Activated CD4-positive, CD25-positive, alpha-beta regulatory T cell (primary cell): ENCODE data around the gene GARNL3.

Experiments
- DNase-seq, 4 experiments: peaks; one replicate each; lab custom pipeline; 2025; lab: John Stamatoyannopoulos, UW

GARNL3 gene

DNA sequence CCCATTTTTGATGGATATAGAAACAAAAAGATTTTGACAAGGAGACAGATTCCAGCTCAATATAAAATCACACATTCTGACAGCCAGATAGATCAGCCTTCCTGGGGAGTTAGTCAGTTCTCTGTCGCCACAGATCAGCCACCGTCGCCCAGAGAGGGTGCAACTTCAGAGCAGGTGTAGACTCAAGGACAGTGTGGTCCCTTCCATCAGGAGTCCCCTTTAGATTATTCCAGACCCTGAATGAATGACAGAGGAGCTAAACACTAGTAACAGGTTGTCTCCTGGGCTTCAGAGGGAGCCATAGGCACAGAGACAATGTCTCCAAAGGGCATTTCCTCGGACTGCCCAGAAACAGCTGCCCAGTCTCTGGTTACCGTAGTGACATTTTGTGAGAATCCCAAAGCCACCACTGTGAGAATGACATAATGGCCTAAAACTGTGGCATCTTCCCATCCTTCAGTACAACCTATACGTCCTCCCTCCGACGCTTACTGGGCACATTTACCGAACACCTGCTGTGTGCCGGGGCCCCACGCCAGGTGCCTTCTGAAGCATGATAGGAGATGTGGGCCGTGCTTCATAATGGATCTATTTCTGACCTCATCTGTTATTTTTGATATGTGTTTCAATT is 85.0 kb downstream of the GARNL3 start:
- no peak for DNase-seq

DNA sequence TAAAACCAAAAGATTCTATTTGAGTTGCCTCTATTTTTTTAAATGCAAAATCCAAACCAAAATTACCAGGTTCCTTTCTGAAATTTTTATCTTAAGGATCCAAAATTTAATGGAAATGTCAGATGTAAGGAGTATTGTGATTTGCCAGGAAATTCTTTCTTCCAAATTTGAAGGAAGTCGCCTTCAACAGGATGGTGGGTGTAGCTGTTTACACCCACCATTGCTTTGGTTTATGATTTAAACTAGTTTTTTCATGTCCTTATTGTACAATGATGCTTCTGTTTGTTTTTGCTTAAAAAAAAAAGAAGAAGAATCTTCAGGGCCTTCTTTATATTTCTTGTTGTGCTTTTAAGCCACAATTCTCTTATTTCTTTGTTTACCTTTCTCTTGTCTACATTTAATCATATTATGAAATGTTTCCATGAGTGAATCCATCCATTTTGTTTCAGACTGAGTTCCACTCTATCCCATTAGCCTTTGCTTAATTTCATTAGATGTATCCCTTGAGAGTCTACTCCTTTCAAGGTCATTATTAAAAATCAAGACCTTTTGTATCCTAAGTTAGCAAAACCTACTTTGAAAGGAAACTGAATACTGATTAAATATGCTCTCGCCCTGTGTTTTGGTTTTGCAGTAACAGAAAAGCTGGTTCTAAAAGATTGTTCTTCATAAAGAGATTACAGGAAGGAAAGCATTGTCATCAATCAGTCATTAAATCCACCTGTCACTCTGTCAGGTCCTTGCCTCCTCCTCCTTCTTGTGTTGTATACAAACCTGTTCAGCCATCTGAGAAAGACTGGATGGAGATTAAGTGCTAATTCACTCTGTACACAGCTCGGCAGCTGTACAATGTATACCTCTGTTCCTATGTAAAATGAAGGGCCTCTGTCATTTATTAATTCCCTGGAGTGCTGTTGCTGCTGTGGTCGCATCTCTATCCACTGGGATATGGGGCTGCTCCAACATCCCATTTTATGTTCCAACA is 86.9 kb downstream of the GARNL3 start:
- DNase-seq, result no peak

DNA sequence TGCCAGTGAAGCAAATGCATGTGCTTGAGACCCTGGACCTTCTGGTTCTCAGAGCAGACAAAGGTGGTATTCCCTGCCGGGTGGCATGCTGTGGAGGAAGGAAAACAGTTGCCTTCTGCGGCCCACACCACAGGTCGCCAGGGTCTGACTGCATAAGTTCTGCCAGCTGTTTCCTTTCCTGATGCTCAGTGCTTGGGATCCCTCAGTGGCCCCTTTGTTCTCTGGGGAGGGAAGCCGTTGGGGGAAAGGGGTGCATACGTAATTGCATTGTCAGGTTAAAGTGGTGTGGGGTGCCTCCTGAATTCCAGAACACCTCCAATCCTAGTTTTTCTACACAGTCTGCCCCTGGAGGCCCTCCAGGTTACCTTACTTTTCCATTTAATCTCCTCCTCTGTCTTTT is 89.3 kb downstream of the GARNL3 start:
- DNase-seq, result no peak

DNA sequence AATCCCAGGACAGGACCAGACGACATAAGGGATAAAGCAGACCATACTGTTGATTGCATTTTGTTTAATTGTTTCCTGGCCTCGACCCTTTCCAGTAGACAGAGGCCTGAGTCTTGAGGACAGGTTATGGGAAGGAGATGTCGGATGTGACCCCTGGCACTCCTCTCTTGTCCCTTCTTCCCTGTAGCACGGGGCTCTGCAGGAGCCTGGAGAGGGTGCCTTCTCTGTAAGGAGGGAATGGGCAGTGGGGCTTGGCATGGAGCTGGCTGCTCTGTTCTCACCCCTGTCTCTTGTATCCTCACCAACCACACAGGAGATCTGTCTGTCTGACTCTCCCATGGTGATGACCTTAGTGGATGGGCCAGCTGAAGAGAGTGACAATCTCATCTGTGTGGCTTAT is 92.3 kb downstream of the GARNL3 start:
- no peak for DNase-seq

DNA sequence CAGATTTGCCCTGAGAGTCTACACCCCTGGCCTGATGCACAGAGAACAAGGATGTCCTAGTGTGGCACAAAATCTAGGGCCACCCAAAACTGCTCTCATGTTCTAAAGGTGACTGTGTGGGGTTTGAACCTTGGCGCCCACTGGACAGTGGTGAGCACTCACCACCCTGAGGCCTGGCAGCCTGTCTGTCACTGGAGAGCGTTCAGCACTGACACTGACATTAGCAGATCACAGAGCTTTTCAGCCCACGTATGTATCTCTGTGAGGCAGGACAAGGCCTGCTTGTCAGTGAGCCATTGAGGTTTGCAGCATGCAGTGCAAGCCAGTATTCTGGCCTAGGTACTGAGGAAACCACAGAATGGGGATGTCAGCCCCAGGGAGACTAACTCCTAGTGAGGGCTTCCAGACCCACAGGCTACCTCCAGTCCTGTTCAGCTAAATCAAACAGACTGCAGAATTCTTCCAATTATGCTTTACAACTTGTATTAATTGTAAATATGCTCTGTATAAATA is 93.5 kb downstream of the GARNL3 start:
- DNase-seq, result no peak

DNA sequence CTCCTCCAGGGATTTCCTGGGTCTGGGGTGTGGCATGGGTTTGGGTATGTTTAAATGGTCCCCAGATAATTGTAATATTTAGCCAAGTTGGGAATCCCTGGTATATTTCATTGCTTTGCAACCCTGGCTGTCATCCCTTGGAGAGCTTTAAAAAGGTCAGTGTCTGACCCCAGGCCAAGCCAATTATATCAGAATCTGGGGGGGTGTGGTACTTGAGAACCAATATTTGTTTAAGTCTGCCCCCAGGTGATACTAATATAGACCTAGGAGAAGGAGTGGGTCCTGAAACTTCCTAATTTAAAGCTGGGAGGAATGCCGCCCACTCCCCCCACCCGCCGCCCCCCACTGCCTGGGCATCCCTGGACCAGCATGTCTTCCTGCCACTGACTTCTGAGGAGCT is 94.2 kb downstream of the GARNL3 start:
- DNase-seq, result no peak

DNA sequence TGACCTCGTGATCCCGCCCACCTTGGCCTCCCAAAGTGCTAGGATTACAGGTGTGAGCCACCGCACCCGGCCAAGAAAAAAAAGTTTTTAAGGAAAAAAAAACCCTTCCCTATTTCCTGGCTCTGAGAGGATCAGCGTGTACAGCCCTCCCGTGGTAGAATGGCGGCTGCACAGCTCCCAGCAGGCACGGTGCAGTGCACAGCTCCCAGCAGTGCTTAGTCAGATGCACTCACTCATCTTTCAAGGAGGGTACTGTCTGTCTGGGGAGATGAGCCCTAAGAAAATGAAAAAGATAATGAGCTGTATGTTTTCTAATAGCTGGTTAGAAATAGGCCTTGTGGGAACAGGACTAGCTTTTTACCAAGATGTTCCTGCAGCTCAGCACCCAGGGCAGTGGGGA is 95.7 kb downstream of the GARNL3 start:
- DNase-seq, result no peak

DNA sequence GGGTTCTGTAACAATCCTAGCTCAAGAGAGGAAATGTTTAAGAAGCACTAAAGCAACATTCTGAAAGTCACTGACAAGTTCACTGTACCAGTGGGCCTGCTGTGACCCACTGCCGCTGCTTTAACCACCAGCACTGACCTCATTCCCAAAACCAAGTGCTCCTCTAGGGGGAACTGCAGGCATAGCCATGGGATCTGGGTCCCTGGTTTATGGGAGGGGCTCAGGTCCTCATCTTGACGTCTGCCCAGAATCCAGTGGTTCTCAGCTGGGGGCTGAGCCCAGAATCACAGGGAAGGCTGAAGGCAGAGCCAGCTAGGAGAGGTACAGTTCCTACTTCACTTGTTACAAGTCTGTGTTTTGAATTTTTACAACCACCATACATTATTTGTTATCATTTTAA is 96.3 kb downstream of the GARNL3 start:
- no peak for DNase-seq

DNA sequence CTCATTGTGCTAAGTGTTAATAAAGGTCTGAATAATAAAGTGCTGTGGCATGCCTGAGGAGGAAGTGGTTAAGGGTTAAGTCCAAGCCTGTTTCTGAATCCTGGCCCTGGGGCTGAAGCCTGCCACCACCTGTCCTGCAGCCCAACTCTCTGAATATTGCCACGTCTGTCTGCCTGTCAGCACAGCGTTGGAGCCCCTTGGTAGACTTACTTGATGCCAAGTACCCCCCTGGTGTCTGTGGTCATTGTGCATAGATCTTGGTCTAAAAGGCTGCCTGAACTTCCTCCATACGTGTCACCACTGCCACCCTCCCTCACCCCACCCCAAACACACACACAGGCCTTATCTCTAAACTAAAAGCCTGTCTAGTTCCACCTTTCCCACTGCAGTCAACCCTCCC is 97.0 kb downstream of the GARNL3 start:
- DNase-seq, result no peak

DNA sequence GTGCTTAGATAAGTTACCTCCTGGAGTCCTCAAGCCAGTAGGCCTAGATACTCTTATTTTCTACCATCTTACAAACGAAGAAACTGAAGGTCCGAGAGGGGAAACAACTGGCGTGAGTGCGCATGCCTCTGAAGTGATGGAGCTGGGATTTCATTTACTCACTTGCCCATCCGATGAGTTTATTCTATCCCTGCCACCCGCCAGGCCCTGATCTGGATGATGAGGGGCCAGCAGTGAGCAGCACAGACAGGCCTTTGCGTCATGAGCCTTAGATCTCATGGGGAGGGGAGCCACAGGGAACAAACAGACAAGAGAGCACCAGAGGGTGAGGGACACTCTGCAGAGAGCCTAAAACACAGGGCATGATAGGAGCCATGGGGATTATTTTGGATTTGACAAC is 98.3 kb downstream of the GARNL3 start:
- no peak for DNase-seq

DNA sequence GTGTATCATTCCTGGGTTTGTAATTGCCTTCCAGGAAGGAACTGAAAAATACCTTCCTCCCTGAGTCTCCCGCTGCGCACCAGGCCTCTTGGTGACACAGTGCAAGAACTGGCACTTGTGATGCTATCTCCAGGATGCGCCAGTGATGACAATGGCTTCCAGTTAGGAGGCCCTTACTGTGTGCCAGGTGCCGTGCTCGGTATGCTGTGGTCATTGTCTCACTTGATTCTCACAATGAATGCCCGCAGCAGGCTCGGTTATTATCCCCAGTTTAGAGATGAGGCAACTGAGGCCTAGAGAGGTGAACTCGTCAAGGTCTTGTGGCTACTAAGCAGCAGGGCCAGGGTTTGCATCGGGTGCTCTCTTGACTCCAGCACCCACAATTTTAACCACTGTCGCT is 100.9 kb downstream of the GARNL3 start:
- no peak for DNase-seq

DNA sequence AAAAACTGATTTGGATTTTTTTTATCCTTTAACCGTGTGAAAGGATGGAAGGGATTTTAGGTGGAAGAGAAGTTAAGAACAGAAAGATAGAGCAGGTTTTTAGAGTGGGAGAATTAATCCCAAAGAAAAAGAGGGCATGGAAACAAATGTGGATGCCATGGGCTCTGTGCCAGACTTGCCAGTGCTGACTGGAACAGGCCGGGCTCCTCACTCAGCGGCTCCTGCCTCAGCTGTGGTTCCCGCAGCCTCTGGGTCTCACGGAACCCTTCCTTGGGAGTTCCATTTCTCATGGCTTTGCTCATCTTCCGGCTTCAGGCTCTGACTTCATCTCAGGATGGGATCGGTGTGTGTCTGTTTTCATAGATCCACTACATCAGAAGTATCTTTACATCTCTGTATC is 102.0 kb downstream of the GARNL3 start:
- DNase-seq, result no peak

DNA sequence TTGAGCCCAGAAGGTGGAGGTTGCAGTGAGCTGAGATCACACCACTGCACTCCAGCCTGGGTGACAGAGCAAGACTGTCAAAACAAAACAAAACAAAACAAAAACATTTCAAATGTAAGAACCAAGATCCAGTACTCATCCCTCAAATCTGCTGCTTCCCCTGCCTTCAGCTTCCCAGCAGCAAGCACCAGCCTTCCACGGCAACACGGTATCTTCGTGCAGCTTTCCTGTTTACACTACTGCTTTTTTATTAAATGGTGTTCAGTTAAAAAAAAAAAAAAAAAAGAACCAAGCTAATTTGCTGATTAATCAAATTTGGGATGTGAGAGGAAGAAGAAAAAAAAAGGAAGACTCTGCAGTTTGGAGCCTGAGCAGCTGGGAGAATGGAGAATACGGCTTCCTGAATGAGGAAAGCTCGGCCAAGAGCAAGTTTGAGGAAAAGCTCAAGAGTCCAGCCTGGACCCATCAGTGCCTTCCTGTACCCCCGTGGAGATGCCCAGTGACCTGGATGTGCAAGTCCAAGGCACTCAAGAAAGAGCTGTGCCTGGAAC is 104.4 kb downstream of the GARNL3 start:
- DNase-seq, result no peak

DNA sequence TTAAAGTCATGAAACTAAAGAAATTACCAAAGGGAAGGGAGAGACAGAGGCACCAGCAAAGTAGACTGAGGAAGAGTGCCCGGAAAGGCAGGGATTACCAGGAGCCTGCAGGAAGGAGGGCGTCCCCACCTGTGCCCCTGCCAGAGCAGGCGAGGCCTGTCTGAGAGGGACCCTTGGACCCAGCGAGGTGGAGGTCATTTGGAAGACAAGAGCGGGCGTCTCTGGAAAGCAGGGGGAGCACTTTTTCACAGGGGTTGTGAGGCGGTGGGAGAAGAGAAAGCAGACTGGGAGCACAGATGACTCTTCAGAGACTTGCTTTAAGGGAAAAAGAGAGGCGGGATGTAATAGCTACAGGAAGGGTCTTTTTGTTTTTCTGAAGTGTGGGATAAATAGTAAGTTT is 104.9 kb downstream of the GARNL3 start:
- DNase-seq, result no peak

DNA sequence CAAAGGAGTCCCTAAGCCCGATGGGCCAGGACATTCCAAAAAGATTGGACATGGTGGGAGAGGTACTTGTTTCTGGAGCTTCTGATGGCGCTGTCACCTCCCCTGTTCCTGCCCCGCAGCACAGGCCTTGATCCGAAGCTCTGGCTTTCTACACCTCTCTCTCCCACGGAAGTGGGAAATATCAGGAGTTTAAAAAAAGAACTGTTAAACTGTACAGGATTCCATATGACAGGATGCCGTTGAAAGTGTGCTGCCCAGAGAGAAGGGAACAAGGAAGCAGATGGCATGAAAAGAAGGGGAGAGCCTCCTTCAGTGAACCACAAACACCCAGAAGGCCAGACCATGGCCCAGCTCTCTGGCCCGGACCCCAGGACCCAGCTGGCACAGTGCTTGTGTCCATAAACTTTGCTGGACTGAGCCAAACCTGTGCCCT is 105.6 kb downstream of the GARNL3 start:
- no peak for DNase-seq

DNA sequence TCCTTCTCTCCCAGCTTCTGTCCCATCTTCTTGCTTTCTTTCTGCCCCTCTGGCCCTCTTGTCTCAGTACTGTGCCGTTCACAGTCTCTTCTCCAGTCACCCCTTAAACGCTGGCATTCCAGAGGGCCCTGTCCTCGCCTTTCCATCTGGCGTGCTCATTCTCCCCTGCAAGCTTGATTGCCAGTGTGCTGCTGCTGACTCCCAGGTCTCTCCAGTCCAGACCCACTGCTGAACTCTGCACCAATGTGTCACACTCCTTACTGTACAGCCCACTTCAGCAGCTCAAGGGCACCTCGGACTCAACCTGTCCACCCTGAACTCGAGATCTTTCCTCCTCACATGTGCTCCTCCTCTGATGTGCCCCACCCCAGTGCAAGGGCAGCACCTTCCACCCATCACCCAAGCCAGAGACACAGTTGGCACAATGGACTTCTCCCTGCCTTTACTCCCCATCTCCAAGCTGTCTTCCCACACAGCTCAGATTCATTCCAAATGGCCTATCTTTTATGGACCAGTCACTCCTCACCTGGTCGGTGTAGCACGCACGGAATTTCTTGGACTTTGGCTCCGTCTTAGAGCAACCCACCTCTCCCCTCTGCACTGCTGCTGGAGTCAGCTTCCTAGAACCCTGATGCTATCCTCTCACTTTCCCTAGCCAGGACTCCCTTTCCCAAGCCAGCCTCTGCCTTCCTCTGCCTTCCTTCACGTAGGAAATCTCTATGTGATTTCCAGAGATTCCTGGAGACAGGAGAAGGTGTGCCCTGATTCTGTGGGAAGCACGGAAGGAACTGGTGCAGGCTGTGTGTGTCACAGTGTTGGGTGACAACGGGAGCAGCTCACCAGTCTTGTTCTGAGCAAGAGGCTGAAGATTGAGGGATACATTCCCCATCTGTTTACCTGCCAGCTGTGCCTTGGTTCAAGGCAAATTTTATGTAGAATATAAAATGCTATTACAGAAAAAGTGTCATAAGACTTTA is 106.4 kb downstream of the GARNL3 start:
- no peak for DNase-seq

DNA sequence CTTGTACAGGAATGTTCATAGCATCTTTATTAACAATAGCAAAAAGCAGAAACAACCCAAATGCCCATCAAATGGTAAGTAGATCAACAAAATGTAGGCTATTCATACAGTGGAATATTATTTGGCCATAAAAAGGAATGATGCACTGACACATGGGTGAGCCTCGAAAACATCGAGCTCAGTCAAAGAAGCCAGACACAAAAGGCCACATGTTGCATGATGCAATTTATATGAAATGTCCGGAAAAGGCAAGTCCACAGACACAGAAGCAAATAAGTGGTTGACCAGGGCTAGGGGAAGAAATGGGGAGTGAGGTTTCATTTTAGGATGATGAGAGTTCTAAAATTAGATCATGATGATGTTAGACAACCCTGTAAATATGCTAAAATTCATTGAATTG is 115.9 kb downstream of the GARNL3 start:
- no peak for DNase-seq

DNA sequence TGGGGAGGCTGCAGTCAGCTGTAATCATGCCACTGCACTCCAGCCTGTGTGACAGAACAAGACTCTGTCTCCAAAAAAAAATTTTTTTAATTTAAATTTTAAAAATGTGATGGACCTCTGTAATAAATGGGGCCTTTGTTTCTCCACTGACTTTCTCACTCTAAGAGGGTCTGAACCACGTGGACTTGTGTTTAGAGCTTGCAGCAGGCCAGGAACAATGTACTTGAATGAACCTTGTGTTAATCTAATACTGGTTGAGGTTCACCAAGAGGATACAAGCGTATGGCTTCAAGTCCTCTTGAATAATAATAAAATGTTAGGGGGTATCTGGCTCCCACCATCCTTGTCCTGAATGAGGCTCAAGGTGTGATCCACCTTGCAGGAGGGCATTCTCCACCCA is 118.0 kb downstream of the GARNL3 start:
- DNase-seq, result no peak

DNA sequence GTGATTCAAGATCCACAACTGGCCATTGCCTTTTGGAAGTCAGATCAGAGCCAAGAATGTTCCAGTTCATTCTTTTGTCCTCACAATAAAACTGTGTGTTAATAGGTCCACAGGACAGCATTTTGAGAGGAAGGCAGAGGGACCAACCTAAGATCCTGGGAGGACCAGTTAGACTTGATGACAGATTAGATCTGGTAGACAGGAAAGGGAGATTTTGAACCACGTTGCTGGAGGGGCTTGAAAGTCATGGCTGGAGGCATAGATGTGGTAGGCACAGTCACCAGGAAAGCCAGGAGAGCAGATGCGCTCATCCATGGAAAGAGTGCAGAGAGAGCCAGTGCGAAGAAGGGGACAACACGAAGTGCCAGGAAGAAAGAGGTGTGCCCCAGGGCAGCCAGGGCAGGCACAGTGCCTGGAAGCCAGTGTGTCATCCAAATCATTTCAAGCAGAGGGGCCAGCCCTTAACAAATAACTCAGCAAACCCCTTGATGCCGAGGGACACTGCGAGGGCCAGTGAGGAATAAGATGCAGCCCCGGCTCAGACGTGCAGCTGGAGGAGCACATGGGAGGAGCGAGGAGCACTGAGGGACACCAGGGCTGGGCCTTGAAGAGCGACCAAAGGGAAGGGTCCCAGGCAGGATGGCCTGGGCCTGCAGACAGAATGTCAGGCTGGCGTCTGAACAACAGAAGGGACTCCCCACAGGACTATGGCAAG is 119.6 kb downstream of the GARNL3 start:
- DNase-seq, result no peak

DNA sequence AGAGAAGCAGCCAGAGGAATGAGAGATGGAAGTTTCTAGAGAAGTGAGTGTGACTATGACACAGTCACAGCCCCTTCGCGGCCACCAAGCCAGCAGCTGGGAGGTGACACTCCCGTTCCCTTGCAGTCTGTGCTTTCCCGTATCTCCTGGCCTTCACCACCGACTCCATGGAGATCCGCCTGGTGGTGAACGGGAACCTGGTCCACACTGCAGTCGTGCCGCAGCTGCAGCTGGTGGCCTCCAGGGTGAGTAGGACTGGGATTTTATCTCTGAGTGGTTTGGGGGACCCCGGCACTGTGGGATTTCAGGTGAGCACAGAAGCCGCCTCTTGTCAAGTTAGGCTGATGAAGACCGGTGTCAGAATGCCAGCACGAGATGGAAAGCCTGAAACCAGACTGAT is 120.3 kb downstream of the GARNL3 start:
- no peak for DNase-seq

DNA sequence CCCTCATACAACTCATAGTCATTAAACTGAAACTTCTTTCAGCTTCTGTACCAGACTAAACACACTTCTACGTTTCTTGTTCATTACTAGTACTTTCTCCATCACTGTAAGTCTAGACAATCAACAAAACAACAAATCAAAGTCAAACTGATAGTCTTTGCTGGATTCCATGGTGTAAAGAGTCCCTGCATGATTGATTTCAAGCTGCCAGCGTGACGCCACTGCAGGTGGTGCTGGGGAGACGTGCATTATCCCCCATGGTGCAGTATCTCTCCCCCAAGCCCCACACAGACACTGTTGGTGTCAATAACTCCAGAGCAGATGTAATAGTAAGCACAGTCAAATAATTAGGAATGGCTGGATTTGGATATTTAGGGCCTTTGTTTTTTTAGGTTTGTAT is 121.7 kb downstream of the GARNL3 start:
- no peak for DNase-seq
